GM04504 (cell line): ENCODE data around the gene ZCWPW1.
A peak's percentile ranks its signal among the peaks of the same experiment; 100 is the strongest.
"Not testable (repeated sequence)": the region's sequence is repeated elsewhere in the genome, so short reads cannot be mapped to it uniquely, and the experiment has no call there.

ENCODE experiments used
- DNase-seq: peaks from one replicate; pipeline ENCODE4 v3.0.0-alpha.2; 2012; ENCODE audit warnings: low read depth

The ZCWPW1 gene

DNA sequence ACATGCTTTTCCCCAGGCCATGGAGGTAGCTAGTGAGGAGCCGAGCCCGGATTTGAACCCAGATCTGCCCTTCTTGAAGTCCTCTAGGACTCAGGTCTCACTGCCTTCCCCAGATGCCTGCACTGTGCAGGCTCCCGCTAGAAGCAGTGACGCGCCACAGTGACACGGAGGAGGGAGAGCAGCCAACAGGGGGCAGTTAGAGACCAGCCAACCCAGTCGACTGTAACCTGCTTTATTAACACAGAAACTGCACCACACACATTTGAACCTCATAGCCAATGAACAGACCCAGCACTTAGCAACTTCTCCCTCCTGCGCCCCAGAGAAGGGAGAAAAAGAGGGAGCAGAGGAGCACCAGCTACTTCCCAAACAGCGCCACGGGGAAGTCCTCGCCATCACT, 27.8 kb downstream of the ZCWPW1 start:
- DNase-seq: no peak

GRCh38 chr7:100400041-100400440, 28.5 kb downstream of the ZCWPW1 start:
- no peak for DNase-seq

- DNase-seq: no peak
These were observed 30.3 kb downstream of the ZCWPW1 start for GRCh38 chr7:100398239-100398638.

GRCh38 chr7:100397315-100398081, 31.0 kb downstream of the ZCWPW1 start:
- no peak for DNase-seq

GRCh38 chr7:100396421-100396982, 32.0 kb downstream of the ZCWPW1 start:
- no peak for DNase-seq

GRCh38 chr7:100394077-100394476, 34.4 kb downstream of the ZCWPW1 start:
- no peak for DNase-seq

DNA sequence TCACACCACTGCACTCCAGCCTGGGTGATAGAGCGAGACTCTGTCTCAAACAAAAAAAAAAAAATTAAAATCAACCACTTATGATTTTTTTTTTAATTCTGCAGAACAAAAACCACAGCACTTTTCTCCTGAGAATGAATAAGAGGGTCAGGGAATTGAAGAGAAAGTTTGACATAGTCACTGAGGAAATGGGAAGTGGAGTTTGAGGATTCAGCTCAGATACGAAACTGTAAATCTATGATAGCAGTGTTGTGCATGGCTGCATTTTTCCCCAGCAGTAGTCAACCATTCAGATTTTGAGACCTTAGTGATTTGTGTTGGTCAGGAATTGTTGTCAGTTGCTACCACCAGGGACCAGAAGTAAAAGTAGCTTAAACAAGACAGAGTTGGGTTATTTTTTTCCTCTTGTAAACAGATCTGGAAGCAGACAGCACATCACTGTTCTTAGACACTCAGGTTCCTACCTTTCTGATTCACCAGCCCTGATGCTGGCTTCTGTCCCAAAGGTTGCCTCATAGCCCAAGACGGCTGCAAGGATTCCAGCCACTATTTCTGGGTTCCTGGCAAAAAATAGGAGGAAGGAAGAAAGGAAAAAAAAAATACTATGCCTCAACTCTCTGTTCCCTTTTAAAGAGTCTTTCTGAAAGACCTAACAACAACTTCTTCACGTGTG, 35.1 kb downstream of the ZCWPW1 start:
- DNase-seq: no peak

DNA sequence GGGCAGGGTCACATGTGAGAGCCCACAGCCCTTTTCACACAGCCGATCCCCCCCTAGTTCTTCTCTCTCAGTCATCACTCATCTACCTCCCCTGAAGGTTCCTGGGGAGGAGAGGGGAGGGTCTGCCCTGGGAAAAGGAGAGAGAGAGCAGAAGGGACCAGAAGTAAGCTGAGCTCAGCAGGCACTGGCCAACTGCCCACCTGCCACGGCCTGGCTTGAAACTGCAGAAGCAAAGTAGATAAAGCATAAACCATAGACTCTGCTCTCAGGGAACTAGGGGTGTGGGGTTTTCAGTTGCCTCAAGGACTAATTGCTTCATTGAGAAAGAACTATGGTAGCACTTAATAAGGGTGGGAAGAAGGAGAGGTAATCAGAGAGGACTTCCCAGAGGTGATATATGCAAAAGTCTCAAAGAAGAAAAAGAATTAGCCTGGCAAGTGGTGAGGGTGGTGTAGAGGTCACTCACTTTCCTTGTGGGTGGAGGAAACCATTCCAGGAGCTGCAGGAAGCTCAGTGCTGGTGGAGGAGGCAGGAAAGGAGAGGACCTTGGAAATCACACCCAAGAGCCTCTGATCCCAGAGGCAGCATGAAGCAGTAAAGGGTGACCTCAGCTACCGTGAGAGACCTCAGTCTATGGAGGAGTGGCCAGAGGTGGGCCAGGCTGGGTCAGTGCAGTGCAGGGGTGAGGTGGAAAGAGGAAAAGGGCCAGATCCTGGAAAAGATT, 38.1 kb downstream of the ZCWPW1 start:
- no peak for DNase-seq

DNA sequence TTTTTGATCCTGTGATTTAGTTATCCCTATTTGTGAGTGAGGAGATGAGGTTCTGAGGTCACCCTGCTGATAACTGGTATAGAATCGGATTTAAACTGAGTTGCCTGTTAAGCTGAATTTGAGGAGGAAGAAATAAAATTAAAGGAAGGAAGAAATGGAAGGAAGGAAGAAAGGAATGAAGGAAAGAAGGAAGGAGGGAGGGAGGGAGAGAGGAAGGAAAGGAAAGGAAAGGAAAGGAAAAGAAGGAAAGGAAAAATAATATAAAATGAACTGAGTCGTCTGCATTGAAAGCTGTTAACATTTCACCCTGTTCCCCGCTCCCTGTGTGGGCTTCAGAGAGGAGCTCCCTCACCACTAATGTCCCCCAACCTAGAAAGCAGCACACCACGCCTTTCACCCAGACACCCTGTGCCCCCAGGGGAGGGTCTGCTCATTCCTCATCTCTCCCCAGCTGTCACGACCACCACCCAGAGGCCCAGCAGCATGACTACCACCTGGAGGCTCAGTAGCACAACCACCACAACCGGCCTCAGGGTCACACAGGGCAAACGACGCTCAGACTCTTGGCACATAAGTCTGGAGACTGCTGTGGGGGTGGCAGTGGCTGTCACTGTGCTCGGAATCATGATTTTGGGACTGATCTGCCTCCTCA, 38.9 kb downstream of the ZCWPW1 start:
- DNase-seq: no peak

DNA sequence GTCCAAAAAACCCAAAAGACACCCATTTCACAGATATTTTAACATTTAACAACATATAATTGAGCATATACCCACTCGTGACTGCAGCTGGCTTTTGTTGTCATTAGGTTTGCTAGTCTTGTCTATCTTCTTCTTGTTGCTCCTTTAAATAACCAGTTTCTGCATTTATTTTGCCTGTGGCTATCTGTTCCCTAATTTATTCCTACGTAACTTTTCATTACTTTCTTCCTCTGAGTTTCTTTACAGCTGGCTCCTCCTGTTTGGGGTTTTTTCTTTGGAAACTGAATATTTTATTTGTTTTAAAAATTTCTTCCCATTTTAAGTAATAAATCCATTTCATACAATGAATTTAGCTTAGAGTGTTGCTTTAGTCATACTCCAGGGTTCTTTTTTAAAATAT, 40.8 kb downstream of the ZCWPW1 start:
- DNase-seq: no peak

DNA sequence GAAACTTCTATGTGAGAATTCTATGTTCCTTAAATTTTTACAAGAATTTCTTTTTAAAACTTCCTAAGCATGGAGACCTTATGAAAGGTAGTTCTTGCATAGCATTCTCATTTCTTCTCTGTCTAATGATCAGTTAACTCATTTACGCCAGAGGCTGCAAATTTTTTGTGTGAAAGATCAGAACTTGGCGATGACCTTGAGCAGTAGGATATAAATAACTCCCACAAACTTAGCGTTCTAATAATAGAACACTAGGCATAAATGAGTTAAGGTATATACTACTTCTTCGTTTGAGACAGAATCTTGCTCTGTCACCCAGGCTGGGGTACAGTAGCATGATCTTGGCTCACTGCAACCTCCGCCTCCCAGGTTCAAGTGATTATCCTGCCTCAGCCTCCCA, 41.6 kb downstream of the ZCWPW1 start:
- DNase-seq: no peak

GRCh38 chr7:100384628-100385294, 43.7 kb downstream of the ZCWPW1 start:
- DNase-seq: no peak

- DNase-seq: not testable (repeated sequence)
These were observed 46.2 kb downstream of the ZCWPW1 start for GRCh38 chr7:100382234-100382853.

GRCh38 chr7:100381531-100382233, 46.8 kb downstream of the ZCWPW1 start:
- DNase-seq: not testable (repeated sequence)

DNA sequence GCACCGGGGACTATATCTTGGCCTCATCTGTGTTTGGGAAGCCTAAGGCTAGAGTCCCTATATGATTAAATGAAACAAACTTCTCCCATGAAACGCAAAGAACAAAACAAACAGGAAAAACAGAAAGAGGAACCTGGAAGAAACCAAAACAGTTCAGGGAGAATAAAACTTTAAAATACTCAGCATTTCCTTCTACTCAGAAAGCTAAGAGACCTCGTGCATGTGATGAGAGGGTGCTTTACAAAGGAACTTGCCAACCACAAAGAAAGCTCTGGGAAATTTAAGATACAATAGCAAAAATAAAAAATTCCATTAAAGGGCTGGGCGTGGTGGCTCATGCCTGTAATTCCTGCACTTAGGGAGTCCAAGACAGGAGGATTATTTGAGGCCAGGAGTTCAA, 48.3 kb downstream of the ZCWPW1 start:
- no peak for DNase-seq

GRCh38 chr7:100378114-100378755, 50.3 kb downstream of the ZCWPW1 start:
- DNase-seq: peak; percentile 38

DNA sequence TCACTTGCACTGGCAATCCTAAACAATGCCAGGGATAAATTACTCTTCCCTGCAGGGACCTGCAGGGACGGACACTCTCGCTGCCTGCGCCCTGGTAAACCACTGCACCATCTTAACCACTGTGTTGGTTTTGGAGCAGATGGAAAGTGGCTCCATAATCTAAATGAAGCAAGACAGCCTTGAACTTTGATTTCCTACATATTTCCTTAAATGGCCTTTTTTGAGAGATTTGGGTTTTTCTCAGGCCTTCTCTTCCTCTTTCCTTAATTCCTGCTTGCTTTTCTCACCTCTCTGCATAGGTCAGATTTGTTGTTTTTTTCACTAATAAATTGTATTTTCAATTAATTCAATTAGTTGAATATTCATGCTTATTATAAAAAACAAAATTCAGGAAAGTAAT, 52.4 kb downstream of the ZCWPW1 start:
- DNase-seq: no peak

DNA sequence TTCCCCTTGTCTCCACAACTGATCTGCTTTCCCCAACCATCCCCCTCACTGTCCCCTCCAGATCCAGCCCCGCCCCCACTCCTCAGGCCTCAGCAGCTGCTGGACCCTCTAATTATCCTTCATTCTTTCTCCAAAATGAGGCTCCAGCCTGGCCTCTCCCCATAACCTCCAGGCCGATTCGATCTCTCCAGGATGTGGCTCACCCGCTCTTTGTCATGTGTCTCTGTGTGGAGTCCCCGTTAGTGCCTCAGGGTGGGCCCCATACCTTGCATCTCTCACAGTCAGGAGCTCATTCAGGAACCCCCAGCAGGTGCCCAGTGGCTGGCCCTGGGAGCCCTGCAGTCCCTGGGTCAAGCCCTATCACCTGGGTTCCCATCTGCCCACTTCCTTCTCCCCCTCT, 53.9 kb downstream of the ZCWPW1 start:
- no peak for DNase-seq

DNA sequence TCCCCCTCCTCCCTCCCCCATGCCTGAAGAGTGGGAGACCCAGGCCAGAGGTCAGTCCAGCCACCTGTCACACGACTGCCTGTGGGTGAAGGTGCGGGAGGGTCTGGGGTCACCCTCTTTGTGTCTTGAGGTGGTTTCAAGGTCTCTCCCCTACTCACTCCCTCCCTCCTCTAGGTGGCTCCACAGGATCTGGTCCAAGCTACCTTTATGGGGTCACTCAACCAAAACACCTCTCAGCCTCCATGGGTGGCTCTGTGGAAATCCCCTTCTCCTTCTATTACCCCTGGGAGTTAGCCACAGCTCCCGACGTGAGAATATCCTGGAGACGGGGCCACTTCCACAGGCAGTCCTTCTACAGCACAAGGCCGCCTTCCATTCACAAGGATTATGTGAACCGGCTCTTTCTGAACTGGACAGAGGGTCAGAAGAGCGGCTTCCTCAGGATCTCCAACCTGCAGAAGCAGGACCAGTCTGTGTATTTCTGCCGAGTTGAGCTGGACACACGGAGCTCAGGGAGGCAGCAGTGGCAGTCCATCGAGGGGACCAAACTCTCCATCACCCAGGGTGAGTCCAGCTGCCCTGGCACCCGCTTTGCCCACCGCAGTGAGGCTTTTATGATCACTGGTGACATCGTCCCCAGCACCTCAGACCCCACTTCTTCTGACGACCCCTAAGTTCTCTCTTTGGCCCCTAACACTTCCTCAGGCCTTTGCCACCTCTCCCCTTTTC, 54.5 kb downstream of the ZCWPW1 start:
- DNase-seq: not testable (repeated sequence)
